Measurements from ENCODE around the gene SNED1.

The SNED1 gene

DNA sequence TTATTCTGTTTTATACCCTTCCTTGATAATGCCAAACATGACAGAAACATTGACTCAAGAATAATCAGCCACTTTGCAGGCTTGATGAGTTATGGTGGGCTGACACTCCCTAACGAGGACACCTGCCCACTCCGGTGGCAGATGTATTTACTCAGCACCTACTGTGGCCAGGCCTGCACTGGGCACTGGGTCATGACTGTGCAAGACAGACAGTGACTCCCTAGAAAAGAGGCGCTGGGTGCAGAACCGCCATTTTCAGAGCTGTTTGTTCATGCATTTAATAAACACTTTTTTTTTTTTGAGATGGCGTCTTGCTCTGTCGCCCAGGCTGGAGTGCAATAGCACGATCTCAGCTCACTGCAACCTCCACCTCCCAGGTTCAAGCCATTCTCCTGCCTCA lies 32.5 kb downstream of the SNED1 start:
- FAIRE-seq = no peak

DNA sequence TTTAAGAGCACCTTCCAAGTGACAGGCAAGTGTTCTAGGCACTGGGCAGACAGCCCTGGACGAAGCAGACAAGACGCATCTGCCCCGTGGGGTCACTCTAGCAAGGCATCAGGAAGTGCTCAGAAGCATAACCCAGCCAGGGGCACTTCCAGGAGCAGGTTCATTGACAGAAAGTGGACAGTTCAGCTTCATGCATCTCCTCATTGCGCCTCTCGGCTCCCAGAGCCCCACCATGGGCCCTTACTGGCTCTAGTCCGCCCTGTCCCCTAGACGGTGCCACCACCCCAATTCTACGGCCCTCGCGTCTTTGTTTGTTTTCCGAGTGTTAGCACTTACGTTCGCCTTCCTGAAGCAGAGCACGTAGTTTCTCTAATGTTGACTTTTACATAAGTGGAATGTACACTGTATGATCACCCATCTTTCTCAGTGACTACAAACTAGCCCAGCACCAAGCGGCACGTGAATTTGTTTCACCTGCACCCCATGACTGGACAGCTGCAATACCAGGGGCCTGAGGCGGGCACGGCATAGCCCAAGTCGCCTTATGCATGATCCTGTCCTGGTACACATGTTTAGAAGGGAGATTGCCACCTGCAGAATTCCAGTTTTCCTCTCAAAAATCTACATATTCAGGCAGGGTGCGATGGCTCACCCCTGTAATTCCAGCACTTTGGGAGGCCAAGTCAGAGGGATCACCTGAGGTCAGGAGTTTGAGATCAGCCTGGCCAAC lies 33.2 kb downstream of the SNED1 start:
- FAIRE-seq = no peak

DNA sequence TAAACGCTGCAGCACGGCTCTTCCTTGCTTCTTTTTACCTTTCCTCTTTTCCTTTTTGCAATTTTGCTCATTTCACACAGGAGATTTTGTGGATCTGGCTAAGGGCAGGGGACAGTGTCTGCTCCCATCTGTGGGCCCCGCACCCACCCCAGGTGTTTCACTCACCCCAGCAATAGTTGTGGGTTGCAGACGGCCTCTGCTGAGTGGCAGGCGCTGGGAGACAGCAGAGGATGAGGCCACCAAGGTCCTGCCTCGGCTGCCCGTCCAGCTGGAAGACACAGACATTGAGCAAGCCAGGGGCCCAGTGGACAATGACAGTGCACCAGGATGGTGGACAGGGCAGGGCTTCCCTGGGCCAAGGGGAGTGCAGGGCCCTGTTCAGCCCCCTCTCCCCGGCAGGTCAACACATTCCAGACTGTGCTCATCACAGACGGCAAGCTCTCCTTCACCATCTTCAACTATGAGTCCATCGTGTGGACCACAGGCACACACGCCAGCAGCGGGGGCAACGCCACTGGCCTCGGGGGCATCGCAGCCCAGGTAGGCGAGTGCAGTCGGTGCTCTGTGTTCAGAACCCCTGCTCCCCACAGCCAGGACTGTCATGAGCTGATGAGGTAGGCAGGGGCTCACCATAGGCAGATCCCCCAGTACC lies 35.0 kb downstream of the SNED1 start:
- FAIRE-seq = no peak

DNA sequence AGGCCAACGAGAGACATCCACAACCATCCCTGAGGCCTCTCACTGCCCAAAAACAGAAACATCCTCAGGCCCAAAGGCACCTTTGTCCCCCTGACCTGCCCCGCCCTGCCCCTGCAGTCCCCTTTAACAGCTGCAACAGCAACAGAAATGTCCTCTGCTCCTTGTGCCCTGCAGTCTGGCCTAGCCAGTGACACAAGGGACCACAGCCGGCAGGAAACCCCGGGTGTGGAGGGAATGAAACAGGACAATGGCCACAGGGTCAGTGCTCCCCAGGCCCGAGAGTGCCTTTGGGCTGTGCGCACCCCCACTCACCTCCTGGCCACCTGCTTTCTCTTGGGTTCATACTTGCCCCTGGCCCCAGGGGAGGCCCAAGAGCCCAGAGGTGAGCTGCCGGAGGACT lies 35.6 kb downstream of the SNED1 start:
- FAIRE-seq = no peak

DNA sequence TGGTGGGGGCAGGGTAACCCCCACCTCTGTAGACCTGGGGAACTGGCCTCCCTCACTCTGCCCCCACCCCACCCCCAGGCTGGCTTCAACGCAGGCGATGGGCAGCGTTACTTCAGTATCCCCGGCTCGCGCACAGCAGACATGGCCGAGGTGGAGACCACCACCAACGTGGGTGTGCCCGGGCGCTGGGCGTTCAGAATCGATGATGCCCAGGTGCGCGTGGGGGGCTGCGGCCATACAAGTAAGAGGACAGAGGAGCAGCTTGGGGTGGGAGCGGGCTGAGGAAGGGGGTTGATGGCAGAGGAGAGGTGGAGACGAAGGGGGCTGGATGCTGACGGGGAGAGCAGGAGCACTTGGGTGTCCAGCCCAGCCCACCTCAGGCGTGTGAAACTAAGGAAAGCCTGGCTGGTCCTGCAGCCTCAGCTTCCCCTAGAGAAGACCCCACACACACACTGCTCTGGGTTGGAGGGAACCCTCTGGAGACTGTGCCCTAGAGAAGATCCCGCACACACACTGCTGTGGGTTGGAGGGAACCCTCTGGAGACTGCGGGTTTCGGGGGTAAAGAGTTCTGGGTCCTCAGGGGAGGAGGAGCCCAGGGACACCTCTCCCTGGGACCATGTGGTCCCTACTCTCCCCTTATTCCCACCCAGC lies 36.2 kb downstream of the SNED1 start:
- FAIRE-seq = no peak

DNA sequence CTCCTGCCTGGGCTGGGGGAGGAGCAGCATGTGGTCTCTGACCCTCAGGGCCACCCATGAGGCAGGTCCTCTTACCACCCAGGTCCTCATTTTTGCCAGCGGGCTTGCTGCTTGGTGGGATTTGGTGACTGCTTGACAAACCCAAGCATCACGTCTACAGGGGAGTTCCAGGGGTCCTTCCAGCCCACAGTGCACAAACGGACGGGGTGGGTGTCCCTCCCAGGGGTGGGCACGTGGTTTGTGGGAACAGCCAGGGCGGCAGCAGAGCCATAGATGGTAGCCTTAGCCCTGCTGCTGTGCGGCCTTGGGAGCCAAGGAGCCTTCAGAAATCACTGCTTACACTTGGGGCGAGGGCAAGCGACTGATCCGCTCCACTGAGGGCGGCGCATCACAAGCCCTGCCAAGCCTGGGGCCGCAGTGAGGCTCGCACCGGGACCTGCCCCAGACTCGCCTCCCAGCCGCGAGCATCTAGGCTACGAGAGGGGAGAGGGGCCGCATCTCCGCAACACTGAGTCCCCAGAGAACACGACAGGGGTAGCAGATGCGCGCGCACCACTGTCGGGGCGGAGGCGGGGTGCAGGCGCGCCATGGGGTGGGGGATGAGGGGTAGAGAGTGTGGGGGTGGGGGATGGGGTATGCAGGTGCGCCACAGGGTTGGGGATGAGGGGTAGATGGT lies 36.9 kb downstream of the SNED1 start:
- FAIRE-seq = no peak

DNA sequence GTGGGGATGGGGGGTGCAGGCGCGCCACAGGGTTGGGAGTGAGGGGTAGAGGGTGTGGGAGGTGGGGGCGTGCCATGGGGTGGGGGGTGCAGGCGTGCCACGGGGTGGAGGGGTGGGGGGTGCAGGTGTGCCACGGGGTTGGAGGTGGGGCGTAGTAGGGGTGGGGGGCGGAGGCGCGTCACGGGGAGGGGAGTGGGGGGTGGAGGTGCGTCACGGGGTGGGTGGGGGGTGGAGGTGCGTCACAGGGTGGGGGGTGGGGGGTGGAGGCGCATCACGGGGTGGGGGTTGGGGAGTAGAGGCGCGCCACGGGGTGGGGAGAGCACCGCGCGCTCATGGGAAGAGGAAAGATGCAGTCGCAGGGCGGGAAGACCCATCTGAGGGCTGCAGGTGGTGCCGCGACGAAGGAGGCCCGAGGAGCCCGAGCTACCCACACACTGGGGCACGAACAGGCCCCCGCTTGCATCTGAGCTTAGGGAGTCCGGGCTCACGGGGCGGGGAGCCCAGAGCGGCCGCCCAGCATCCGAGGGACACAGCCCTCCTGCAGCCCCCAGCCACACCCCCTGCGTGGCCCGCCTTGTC lies 37.5 kb downstream of the SNED1 start:
- no peak for FAIRE-seq

DNA sequence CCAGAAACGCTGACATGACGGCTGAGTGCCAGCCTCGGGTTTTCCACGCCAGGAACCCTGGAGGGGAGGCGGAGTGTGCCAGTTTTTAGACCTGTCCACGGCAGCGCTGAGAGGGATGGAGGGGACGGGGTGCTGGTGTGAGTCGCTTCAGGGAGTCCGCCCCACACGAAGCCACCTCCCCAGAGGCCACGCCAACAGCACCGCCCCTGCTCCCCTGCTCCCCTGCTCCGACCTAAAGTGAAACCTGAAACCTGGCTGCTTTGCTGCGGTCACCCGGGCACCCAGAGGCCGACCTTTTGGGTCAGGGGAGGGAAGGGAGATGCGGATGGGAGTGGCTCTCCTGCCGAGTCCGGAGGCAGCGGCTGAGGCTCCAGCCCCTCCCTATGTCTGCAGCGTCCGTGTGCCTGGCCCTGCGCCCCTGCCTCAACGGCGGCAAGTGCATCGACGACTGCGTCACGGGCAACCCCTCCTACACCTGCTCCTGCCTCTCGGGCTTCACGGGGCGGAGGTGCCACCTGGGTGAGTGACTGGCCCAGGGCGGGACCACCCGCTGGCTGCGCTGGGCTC lies 38.1 kb downstream of the SNED1 start:
- FAIRE-seq = no peak

DNA sequence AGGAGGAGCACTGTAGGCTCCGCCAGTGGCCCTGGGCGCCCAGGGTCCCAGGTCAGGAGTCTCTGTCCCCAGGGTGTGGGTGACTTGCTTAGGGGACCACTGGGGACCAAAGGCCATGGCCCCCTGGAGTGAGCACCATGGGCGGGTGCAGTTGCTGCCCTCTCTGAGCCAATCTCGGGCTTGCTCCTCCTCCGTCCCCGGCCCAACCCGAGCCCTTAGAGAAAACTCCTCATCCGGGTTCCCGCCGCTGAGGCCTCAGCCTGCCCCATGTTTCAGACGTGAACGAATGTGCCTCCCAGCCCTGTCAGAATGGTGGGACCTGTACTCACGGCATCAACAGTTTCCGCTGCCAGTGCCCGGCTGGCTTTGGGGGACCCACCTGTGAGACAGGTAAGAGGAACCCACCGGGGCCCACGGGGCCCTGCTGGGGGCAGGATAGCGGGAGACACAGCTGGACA lies 38.6 kb downstream of the SNED1 start:
- no peak for FAIRE-seq

DNA sequence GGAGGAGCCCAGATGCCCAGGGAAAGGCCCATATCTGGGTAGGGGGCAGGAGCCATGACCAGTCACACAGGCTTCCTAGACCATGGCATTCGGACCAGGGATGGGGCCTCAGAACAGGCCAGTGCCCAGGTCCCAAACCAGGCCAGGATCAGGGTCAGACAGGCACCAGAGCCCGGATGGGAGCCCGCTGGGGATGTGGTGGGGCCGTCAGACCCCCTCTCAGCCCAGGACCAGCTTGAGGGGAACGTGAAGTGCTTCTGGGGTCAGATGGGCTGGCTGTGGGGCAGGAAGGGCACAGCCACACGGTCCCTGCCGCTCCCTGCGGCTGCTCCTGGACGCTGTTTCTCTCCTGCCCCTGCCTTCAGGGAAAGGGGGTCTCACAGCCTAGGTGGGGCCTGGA lies 39.1 kb downstream of the SNED1 start:
- FAIRE-seq = no peak

DNA sequence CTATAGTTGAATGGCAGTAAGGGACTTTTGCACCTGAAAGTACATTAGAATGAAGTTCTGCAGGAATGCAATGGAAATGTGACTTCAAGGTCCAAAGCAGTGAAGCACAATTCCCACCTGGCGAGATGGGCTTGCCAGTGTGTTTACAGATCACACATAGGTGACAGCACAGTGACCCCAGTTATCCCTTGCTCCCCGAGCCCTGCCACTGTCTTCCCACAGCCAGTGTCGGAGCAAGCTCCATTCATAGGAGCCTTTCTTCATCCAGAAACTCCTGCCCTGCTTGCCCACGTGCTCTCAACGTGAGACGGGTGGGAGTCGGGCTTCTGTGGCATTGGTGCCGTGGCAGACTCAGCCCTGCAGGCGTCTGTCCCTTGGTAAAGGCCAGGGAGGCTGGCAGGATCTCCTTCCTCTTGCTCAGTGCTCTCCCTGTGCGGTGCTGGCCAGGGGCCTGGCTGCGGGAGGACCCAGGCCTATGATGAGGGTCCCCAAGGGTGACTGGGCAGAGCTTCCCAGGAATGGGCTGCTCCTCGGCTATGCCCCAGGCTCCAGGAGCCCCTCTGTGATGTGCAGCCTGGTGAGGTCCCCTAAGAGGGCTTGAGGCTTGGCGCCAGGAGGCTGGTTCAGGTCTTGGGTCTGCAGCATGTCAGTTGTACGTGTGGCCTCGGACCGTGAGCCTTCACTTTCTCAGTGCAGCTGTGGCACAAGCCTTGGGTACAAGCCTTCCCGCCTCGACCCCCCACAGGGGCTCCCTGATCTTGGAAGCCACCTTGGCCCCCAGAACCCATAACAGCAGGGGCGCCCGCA lies 40.2 kb downstream of the SNED1 start:
- FAIRE-seq = no peak

DNA sequence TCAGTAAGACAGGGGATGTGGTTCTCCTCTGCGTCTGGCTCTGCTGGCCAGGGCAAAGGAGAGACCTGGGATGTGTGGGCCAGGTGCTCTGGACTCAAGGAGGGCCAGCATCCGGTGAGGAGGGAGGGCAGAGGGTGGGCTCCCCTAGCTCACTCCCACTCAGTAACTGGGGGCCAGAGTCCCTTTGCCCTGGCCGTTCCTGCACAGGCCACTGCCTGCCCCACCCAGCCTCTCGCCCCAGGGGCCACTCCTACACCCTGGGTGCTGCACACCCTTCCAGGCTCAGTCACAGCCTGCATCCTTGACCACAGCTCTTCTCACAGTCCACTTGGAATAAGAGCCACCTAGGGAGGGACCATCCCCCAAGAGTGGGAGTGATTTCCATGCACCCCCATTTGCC lies 41.0 kb downstream of the SNED1 start:
- no peak for FAIRE-seq

DNA sequence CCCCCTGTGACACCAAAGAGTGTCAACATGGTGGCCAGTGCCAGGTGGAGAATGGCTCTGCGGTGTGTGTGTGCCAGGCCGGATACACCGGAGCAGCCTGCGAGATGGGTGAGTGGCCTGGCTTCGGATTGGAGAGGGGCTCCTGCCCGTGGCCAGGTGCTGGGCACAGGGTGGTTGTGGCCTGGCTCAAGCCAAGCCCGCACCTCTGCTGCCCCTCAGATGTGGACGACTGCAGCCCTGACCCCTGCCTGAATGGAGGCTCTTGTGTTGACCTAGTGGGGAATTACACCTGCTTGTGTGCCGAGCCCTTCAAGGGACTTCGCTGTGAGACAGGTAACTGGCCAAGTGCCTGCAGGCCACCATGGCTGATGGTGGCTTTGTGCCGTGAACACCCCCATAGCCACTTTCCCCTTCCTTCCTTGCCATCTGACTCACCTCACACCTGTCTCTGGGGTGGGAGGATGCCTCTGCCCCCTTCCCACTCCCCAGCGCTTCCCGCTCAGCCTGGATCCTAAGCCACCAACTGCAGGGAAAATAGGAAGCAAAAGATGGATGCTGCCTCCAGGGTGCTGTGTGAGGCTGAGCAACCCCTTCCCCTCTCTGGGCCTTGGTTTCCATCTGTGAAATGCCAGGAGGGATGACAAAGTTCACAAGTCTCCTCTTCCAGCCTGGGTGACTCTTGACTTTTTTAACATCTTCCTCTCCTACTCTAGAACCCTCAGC lies 41.8 kb downstream of the SNED1 start:
- FAIRE-seq = no peak

DNA sequence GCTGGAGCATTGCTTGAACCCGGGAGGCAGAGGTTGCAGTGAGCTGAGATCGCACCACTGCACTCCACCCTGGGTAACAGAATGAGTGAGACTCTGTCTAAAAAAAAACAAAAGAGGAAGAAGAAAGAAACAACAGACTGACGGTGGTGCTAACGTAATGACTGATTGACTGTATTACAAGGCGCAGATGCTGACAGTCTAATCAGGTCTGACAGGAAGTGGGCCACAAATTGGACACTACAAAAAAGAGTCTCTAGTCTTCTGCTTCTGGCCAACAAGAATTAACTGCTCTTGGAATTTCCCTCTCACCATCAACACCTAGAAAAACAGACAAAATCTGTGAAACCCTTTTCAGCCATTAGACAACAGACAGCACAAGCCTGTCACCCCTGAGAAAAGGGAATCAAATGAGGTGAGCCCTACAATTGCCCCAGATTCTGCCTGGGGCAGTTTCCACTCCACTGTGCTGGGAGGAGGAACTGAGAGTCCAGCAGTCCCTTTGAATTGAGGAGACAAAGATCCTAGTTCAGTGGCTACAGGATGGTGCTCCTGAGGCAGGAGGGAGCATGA lies 43.3 kb downstream of the SNED1 start:
- FAIRE-seq = no peak

DNA sequence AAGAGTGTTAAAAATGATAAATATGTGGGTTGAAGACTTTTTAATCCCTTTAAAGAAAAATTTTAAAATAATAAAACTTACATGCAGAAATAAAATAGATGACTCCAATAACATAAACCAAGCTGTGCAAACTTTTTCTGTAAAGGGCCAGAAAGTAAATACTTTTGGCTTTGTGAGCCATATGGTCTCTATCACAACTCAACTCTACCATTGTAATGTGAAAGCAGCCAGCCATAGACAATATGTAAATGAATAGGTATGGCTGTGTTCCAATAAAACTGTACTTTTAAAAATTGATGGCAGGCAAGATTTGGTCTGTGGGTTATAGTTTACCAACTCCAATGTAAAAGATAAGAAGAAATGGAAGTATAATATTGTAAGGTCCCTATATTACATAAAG lies 45.2 kb downstream of the SNED1 start:
- no peak for FAIRE-seq

DNA sequence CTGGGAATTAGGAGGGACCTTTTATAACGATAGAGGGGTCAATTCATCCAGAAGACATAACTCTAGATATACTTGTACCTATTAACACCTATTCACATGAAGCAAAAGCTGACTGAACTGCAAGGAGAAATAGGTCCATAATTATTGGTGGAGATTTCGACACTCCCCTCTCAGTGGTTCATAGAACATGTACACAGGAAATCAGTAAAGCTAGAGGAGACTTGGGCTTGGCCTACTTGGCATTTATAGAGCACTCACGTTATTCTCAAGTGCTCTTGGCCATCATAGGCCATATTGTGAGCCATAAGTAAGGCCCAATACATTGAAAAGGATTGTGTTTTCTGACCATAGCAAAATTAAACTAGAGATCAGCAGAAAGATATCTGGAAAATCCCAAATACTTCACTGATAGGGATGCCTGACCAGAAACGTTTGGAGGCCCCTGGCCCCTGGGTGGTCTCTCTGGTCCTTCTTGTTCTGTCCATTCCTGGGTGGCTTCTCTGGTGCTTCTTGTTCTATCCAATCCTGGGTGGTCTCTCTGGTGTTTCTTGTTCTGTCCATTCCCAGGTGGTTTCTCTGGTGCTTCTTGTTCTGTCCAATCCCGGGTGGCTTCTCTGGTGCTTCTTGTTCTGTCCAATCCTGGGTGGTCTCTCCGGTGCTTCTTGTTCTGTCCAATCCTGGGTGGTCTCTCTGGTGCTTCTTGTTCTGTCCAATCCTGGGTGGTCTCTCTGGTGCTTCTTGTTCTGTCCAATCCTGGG lies 49.0 kb downstream of the SNED1 start:
- no peak for FAIRE-seq

DNA sequence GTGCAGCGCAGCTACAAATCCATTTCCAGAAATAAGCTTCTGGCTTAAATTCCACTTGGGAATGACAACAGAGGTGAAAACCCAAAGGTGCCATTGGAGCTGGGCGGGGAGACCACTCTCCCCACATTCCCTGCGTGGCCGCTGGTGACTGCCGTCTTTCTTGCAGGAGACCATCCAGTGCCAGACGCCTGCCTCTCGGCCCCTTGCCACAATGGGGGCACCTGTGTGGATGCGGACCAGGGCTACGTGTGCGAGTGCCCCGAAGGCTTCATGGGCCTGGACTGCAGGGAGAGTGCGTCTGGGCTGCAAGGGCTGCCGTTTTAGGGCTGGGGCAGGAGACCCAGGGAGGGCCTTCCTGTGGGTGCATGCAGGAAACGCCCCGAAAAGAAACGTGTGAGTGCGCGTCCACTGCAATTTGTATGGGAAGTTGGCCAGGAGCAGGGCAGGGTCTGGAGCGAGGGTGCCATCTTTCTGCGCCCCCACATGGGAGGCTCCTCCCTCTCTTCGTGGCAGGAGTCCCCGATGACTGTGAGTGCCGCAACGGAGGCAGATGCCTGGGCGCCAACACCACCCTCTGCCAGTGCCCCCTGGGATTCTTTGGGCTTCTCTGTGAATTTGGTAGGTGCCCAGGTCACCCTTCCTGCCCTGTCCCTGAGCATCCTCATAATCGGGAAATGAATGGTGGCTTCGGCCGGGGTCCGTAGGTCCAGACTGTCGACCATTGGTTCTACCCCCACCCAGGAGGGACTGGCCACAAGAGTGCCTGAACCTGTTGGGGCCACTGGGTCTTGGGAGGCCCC lies 49.9 kb downstream of the SNED1 start:
- no peak for FAIRE-seq

DNA sequence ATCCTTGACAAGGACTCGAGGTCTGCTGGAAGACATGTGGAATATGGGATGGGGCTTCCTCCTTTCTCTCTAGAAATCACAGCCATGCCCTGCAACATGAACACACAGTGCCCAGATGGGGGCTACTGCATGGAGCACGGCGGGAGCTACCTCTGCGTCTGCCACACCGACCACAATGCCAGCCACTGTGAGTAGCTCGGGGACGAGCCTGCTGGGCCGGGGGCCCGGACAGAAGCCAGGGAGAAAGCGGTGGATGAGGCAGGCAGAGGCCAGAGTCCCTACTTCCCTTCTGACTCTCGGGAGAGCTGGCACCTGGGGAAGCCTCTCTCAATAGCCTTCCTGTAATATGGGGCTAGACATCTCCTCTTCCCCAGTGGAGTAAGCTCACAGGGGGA lies 50.5 kb downstream of the SNED1 start:
- no peak for FAIRE-seq

Measured in A204.1 (cell line).